GM19099 (cell line): ENCODE measurements around the gene COG4.

Source experiments
- POLR2A ChIP-seq: IDR thresholded peaks from 3 replicates; pipeline ENCODE4 v1.6.1; 2011; ENCODE audit warnings: low read depth; ENCODE audit not compliant: insufficient read length; ENCODE audit errors: extremely low read depth

The COG4 gene

DNA sequence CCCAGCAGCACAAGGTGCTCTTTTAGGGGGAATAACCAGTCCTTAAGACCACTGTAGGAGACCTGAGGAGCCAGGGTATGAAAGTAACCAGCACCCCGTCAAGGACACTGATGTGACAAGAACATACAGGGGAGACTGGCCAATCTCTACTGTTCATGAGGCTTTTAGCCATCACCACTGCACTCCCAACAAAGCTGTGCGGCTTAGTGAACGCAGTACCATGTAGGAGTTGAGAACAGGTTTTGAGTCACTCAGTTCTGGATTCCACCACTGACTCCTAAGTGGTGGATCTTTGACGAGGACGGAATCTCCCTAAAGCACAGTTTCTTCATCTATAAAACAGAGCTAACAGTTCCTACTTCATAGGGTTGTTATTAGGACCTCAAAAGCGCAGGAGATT is 26.8 kb downstream of the COG4 start:
- no peak for TF ChIP-seq POLR2A

DNA sequence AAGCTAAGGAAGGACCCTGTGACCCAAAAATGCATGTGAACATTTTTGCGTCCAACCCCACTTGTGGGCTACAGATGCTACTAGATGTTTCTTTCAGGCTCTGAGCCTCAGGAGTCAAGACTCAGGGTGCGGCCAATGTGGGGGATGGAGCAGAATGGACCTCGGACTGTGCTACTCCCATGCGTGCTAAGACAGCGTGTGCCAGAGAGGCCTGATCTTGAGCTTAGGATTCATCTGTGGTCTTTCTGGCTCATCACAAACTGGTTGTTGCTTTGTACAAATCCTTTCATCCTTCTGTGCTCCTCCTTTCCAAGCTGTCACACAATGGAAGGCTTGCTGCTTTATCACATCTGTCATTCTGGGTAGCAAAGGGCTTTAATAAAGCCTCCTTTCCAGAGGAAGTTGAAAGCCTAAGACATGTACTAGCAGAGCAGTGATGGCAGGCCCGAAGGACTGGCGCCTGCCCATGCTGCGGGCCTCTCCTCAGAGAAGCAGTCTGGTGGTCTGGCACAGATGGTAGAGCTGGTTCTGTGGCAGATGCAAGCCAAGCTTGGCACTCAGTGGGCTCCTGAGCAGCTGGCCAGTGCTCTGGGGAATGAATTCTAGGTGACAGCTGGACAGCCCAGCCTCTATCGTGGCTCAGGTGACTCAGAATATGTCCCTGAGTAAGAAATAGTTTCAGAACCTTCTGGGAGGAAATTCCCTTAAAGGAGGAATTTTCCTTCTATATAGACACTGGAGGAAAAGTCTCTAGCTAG is 27.8 kb downstream of the COG4 start:
- TF ChIP-seq POLR2A: no peak

DNA sequence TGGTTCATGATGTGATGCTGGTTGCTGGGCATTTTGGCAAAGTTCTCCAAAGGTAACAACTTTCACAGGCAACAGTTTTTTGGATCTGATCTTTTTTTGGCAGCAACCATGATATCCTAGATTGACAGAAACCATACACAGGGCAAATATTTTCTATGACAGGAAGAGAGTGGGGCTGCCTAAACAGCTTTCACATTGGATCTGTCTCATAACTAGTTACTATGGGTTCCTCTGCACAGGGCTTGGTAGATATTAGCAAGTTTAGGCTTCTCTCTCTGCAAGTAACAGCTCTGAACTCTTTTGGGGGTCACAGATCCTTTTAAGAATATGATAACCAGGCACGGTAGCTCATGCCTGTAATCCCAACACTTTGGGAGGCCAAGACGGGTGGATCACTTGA is 28.6 kb downstream of the COG4 start:
- TF ChIP-seq POLR2A: no peak

DNA sequence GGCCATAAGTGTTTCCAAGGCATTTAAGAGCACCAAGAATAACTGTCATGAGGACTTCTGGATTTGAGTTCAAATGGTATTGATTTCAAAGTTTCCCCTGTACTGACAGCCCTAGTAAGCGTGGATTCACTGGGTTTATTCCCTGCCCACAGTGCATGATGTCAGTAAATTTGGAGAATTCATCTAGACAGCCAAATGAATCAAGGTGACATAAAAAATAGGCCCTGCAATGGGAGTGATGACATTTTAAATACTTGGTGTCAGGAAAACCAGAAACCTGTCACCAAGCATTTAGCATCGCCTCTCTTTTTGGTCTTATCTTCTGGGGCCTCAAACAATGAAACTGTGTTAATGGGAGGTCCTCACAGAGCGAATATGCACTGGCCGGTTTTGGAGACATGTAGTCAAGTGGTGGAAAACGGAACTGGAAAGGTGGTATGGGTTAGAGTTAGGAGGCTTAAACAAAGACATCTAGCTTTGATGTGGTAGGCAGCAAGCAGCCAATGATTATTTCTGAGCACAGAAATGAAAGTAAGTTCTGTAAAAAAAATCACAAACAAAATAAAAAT is 29.1 kb downstream of the COG4 start:
- no peak for TF ChIP-seq POLR2A

DNA sequence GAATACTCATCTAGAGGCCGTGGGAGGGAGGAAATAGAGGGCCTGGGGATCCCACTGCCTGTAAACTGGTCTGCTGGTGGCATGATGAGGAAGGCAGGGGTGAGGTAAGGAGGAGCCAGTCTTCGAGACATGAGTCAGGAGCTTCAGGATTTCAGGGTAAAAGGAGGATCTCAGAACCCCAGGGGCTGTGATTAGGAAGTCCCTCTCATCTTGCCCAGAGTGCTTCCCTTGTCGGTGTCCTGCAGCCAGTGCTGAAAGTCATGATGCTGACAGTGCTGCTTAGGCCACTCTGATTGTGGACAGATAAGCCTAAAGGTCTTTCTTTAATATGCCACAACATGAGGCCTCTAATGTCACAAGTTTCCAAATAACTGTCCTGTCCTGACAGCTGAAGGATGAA is 29.6 kb downstream of the COG4 start:
- TF ChIP-seq POLR2A: no peak

DNA sequence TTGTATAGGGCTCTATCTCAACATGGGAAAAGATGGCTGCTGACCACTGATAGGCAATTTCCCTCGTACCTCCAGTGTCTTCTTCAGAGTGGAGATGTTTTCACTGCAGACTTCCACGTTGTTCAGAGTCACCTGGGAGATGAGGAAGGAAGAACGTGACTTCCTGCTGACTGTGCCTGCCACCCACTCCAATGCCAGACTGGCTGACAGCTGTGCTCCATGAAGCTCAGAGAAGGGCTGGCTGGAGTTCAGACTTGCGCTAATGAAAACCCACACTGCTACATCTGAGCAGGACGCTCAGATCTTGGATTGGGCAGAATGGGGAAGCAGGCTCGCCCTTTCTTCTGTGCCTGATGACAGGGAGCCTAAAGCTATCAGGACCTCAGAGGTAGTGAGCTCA is 33.1 kb downstream of the COG4 start:
- no peak for TF ChIP-seq POLR2A

DNA sequence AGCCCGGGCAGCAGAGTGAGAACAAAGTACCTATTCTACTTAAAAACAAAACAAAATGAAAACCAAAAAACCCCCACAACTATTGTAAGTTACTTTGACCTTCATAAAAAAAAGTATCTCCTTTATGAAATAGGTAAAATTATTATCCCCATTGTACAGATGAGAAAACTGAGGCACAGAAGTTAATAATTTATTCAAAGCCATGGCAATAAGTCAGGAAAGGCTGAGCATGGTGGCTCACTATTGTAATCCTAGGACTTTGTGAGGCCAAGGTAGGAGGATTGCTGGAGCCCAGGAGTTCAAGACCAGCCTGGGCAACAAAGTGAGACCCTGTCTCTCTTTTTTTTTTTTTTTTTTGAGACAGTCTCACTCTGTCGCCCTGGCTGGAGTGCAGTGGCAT is 38.5 kb downstream of the COG4 start:
- no peak for TF ChIP-seq POLR2A

DNA sequence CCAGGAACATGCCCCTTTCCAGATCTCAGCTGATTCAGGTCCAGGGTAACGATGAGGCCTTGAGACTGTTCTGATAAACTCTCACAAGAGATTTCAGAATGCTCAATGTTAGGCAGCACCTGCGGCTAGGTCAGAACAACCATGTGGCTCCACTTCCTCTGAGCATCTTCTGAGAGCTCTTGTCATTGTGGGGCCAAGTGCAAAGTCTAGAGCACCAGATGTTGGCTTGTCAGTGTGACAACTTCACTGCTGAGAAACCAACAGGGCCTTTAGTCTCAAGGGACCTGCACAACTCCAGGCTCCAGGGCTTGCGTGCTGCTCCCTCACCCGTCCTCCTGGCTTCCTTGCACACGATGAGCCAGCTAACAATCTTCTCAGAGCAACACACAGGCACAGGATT is 39.9 kb downstream of the COG4 start:
- TF ChIP-seq POLR2A: peak; percentile 18

DNA sequence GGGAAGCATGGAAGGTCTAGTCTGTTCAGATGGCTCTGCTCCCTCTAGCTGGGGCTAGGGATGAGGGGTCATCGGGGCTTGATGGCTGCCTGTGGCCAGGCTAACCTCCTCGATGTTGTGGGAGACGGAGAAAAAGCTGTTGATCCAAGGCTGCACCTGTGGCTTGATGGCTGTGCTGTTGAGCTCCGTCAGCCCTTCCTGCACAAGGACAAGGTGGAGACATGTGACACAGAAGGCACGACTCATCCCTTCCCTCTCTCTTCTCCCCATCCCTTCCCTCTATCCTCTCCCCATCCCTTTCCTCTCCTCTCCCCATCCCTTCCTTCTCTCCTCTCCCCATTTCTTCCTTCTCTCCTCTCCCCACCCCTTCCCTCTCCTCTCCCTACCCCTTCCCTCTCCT is 40.7 kb downstream of the COG4 start:
- no peak for TF ChIP-seq POLR2A

DNA sequence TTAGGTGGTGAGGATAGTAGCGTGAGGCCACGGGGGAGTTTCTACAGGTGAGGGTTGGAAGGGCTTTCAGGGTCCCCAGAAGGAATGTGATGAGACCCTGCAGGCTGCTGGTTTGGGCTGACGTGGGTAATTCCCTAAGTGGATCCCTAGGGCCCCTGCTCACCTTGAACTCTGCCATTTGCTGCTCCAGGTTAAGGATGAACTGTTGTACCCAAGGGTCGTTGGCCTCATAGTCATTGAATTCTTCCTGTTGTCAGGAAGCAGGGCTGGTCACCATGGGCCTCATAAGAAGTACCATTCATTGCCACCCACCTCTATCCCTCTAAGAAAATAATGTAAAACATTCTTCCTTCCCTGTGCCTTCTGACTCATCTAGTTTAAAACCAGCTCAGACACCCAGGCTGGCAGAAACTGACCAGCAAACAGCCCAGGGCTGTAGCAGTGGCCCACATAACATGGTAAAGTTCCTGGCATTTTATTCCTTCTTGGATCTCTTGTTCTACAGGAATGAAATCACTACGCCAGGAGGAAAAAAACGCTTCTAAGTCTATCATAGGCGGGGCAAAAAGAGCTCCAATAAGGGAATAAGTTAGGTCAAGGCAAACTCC is 41.3 kb downstream of the COG4 start:
- no peak for TF ChIP-seq POLR2A

DNA sequence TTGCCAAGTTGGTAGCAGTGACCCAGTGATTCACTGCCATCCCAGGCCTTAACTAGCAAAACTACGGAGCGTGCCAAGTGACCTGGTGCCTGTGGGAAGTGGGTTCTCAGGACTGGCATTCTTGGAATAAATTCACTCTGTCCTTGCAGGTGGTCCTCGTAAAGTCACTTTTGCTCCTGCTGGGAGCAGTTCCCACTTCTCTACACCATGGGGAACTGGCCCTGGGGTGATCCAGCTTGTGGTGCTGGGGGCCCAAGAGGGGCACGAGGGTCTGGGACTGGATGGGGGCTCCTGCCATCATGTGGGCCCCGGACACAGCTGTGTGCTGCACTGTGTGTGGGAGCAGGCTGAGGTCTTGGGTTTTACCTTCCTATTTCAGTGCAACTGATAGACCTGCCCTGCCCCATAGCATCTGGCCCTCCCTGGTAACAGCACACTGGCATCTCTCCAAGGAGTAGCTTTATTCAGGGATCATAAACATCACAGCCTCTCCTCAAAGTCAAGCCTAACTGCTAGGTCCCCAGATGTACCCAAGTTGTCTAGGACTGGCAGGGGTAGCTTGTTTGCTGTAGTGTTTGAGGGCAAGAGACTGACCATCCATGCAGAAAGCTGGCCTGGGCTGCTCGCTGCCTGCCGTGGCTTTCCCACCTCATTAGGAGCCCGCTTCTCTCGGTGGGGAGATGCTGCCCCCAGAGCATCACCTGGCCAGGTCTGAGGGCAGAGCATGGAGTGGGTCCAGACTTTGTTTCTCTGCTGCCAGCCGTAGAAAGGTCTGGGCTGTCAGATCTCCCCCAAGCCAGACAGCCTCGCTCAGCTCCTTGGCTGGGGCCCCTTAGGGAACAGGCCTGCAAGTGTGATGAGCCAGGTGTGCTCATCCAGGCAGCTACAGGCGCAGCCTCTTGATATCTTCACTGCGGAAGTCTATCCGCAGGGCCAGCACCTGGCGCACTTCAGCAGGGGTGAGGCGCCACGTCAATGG is 42.9 kb downstream of the COG4 start:
- TF ChIP-seq POLR2A: no peak

DNA sequence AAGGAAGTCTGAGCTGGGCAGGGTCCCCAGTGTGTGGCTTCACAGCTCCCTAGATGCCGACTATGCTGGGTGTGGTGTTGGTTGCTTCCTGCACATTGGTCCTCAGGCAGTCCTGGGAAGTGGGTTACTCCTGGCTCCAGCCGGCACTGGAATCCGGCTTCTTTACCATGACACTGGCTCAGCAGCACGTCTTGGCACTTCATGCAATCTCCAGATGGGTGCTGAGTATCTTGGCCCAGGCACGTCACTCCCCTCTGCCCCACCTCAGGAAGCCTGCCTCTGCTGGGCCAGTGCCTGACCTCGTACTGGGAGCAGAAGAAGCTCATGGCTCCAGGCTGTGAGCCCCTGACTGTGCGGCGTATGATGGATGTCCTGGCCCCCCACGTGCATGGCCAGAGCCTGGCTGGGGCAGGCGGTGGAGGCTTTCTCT is 44.4 kb downstream of the COG4 start:
- no peak for TF ChIP-seq POLR2A

DNA sequence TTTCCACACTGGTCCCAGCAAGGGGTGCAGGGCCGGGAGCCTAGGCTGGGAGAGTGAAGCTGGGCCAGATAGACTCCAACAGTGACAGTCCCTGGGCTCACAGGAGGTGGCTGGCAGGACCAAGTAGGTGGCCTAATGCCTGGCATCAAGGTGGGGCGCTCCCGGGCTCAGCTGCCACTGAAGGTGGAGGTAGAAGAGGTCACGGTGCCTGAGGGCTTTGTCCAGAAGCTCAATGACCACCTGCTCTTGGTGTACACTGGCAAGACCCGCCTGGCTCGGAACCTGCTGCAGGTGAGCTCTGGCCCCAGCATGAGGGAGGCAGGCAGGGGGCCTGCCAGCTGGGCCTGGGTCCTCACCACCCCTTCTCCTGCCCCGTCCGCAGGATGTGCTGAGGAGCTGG is 45.2 kb downstream of the COG4 start:
- TF ChIP-seq POLR2A: no peak

DNA sequence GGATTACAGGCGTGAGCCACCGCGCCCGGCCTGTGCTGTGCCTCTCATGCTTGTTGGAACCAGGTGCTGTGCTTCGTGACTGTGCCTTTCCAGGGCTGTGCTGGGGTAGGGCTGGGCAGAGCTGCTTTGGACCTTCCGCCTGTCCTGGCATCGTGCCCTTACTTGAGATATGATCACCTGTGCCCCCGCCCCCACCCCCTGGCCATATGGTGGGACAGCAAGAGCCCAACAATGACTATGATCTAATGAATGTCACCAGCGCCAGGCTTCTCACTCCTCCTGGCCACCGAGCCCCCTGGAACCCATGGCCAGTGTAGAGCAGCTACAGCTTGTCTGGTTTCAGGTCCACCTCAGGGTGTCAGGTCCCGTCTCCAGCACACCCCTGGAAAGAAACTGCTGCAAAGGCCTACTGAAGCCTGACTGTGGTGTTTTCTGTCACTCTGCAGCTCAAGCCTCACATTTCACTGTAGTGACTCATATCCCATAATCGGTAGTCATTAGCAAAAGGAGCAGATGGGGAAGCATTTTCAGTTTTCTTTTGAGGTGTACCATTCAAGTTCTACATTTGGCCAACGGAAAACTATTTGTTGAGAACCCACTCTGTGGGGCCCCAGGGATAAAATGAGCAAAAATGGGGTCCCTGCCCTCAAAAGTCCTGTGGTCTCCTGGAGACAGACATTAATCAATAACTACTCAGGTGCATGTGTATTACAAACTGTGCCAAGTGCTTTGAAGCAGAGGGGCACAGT is 46.9 kb downstream of the COG4 start:
- TF ChIP-seq POLR2A: peak; percentile 61
